ENCODE measurements around the gene OPCML. TPM values are rescaled to one million over a fixed set of nuclear protein-coding genes. Genes with fewer than 3 reads are reported as not detected.

The OPCML gene
- total RNA-seq, 1 experiment from 2014 or later: not detected

DNA sequence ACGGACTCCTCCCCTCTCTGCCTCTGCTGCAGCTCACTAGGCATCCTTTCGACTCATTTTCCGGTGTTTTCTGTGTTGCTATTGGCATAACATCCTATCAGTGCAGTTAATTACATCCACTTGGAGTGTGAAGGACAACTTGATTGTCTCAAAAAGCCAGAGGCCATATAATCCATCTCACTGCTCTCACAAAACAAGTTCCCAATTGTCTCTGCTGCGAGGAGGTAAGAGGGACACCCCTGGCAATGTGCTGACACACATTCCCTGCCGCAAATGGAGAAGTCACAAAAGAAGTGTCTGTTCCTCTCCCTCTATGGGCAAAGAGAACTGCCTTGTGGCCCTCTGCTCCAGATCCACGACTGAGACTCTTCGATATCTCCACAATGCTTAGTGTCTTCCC is 618.4 kb downstream of the OPCML start:
- no peak for TF ChIP-seq TCF7L2 (IDR thresholded peaks at IDR 0.05; ENCODE audit: low read depth, low read length)
- TF ChIP-seq POLR2AphosphoS5 (IDR thresholded peaks at IDR 0.05; ENCODE audit: low read depth, low read length): no peak
- TF ChIP-seq, protein P1, sequence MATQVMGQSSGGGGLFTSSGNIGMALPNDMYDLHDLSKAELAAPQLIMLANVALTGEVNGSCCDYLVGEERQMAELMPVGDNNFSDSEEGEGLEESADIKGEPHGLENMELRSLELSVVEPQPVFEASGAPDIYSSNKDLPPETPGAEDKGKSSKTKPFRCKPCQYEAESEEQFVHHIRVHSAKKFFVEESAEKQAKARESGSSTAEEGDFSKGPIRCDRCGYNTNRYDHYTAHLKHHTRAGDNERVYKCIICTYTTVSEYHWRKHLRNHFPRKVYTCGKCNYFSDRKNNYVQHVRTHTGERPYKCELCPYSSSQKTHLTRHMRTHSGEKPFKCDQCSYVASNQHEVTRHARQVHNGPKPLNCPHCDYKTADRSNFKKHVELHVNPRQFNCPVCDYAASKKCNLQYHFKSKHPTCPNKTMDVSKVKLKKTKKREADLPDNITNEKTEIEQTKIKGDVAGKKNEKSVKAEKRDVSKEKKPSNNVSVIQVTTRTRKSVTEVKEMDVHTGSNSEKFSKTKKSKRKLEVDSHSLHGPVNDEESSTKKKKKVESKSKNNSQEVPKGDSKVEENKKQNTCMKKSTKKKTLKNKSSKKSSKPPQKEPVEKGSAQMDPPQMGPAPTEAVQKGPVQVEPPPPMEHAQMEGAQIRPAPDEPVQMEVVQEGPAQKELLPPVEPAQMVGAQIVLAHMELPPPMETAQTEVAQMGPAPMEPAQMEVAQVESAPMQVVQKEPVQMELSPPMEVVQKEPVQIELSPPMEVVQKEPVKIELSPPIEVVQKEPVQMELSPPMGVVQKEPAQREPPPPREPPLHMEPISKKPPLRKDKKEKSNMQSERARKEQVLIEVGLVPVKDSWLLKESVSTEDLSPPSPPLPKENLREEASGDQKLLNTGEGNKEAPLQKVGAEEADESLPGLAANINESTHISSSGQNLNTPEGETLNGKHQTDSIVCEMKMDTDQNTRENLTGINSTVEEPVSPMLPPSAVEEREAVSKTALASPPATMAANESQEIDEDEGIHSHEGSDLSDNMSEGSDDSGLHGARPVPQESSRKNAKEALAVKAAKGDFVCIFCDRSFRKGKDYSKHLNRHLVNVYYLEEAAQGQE (IDR thresholded peaks at IDR 0.05; ENCODE audit: insufficient read depth in 1 of 2, low read depth in 2 of 2, low read length in 1 of 2): no peak
- no peak overlapping the region for H3K4me3 ChIP-seq (ENCODE audit: low read depth in 2 of 2, low read length in 2 of 2)
- H3K4me1 ChIP-seq (ENCODE audit: control insufficient read depth, insufficient read depth, low read length): no peaks in the 10 kb centered on the region
- DNase-seq (ENCODE audit: low read depth, low spot score) (no peak), ATAC-seq (no peak)
- H3K9me3 ChIP-seq (ENCODE audit: control insufficient read depth, insufficient read depth, low read depth, low read length): no peaks in the 10 kb centered on the region; the same call in 1 of the 2 replicates
- H3K27ac ChIP-seq (ENCODE audit: low read length): no peak overlapping the region
- intact Hi-C loops (cut with micrococcal nuclease; ENCODE audit: unreplicated experiment): no loop called here
- H3K27me3 ChIP-seq (ENCODE audit: control insufficient read depth, insufficient read depth, low read length): no peaks in the 10 kb centered on the region
- H3K36me3 ChIP-seq (ENCODE audit: control insufficient read depth, insufficient read depth, low read length): no peaks in the 10 kb centered on the region
- in situ Hi-C loops (cut with HindIII; ENCODE audit: low pct_unique_long_range_greater_than_20kb, low sequenced_read_pairs): no loop called here
- POLR2A ChIA-PET: no interaction called here
- CTCF ChIA-PET: no interaction called here
- no TSS peak for BruUV-seq (replicated peaks)

DNA sequence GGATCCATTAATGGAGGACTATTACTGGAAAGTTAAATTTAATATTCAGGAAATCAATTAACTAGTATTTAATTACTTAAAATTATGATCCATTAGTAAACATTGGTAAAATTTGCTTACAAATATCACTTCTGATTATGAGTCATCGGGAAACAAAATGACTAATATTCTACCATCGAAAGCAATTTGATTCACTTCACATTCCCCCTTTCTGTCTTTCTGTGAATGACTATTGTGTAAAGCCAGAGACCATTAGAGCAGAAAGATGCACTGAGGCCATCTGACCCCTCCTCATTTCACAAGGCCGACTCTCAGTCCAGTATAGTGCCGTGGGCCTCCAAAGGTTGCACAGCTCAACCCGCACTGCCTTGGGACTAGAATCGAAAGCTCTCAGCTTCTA is 619.0 kb downstream of the OPCML start:
- H3K9me3 ChIP-seq (ENCODE audit: control insufficient read depth, insufficient read depth, low read depth, low read length): no peaks in the 10 kb centered on the region; the same call in 1 of the 2 replicates
- H3K27me3 ChIP-seq (ENCODE audit: control insufficient read depth, insufficient read depth, low read length): no peaks in the 10 kb centered on the region
- POLR2A ChIA-PET: no interaction called here
- H3K4me3 ChIP-seq (ENCODE audit: low read depth in 2 of 2, low read length in 2 of 2): no peak overlapping the region
- BruUV-seq (replicated peaks): no TSS peak
- CTCF ChIA-PET: no interaction called here
- ATAC-seq (no peak), DNase-seq (ENCODE audit: low read depth, low spot score) (no peak)
- intact Hi-C loops (cut with micrococcal nuclease; ENCODE audit: unreplicated experiment) (no loop called here), in situ Hi-C loops (cut with HindIII; ENCODE audit: low pct_unique_long_range_greater_than_20kb, low sequenced_read_pairs) (no loop called here)
- no peaks in the 10 kb centered on the region for H3K4me1 ChIP-seq (ENCODE audit: control insufficient read depth, insufficient read depth, low read length)
- TF ChIP-seq SIN3A (IDR thresholded peaks at IDR 0.05; ENCODE audit: borderline replicate concordance, insufficient read depth, low read depth, low read length) (no peak), TCF7L2 (IDR thresholded peaks at IDR 0.05; ENCODE audit: low read depth, low read length) (no peak), POLR2AphosphoS5 (IDR thresholded peaks at IDR 0.05; ENCODE audit: low read depth, low read length) (no peak)
- TF ChIP-seq, protein P2, sequence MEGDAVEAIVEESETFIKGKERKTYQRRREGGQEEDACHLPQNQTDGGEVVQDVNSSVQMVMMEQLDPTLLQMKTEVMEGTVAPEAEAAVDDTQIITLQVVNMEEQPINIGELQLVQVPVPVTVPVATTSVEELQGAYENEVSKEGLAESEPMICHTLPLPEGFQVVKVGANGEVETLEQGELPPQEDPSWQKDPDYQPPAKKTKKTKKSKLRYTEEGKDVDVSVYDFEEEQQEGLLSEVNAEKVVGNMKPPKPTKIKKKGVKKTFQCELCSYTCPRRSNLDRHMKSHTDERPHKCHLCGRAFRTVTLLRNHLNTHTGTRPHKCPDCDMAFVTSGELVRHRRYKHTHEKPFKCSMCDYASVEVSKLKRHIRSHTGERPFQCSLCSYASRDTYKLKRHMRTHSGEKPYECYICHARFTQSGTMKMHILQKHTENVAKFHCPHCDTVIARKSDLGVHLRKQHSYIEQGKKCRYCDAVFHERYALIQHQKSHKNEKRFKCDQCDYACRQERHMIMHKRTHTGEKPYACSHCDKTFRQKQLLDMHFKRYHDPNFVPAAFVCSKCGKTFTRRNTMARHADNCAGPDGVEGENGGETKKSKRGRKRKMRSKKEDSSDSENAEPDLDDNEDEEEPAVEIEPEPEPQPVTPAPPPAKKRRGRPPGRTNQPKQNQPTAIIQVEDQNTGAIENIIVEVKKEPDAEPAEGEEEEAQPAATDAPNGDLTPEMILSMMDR (IDR thresholded peaks at IDR 0.05): no peak
- TF ChIP-seq, protein P1 (IDR thresholded peaks at IDR 0.05; ENCODE audit: insufficient read depth in 1 of 2, low read depth in 2 of 2, low read length in 1 of 2): no peak
- H3K27ac ChIP-seq (ENCODE audit: low read length): no peak overlapping the region
- no peaks in the 10 kb centered on the region for H3K36me3 ChIP-seq (ENCODE audit: control insufficient read depth, insufficient read depth, low read length)
